ENCODE data around the gene CCDC117. TPM values are rescaled to one million over a fixed set of nuclear protein-coding genes. Genes with fewer than 3 reads are reported as not detected.

Gene CCDC117
- total RNA-seq, 1 experiment from 2014 or later = 7.1 TPM

DNA sequence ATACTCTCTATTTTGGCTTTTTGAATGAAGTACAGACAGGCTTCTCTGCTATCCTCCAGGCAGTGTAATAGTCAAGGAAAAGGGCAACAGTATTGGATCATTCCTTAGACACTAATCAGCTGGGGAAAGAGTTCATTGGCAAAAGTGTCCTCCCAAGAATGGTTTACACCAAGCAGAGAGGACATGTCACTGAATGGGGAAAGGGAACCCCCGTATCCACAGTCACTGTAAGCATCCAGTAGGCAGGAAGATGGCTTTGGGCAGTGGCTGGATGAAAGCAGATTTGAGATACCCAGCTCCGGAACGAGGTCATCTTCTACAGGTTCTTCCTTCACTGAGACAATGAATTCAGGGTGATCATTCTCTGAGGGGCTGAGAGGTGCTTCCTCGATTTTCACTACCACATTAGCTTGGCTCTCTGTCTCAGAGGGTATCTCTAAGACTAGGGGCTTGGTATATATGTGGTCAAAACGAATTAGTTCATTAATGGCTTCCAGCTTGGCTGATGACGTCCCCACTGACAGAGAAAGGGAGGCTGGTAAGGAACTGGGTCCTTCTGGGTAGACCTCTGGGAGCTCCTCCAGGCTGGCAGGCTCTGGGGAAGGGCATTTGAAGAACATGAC lies 22.7 kb downstream of the CCDC117 start:
- no TSS peak for BruUV-seq (replicated peaks)
- no peak overlapping the region for H3K27ac ChIP-seq (ENCODE audit: low read length)
- no peak for DNase-seq
- CTCF ChIA-PET = no interaction called here
- no peak overlapping the region for H3K9ac ChIP-seq (ENCODE audit: low read length)
- H3K4me1 ChIP-seq (ENCODE audit: insufficient read depth, low read length) = peaks cover 5% of the 10 kb centered on the region; the same call in 1 of the 2 replicates
- H4K20me1 ChIP-seq (ENCODE audit: low read length) = peaks cover 46% of the 10 kb centered on the region
- intact Hi-C loops (cut with micrococcal nuclease) = no loop called here
- no peaks in the 10 kb centered on the region for H3K9me2 ChIP-seq (replicated peaks; ENCODE audit: low read length)
- H3K27me3 ChIP-seq (ENCODE audit: low read length) = no peaks in the 10 kb centered on the region
- no peak overlapping the region for H2AFZ ChIP-seq (ENCODE audit: low read length)
- no peak overlapping the region for H3K4me2 ChIP-seq (ENCODE audit: low read length)
- H3K9me3 ChIP-seq (ENCODE audit: low read length) = no peaks in the 10 kb centered on the region
- H3K36me3 ChIP-seq (ENCODE audit: low read depth, low read length) = peaks cover 47% of the 10 kb centered on the region
- POLR2A ChIA-PET (ENCODE audit: unreplicated experiment) = no interaction called here
- TF ChIP-seq EZH2phosphoT487 (IDR thresholded peaks at IDR 0.05; ENCODE audit: borderline replicate concordance, low read length) (no peak), EZH2 (IDR thresholded peaks at IDR 0.05; ENCODE audit: low read length, unreplicated experiment) (no peak)
- TF ChIP-seq, protein P1, sequence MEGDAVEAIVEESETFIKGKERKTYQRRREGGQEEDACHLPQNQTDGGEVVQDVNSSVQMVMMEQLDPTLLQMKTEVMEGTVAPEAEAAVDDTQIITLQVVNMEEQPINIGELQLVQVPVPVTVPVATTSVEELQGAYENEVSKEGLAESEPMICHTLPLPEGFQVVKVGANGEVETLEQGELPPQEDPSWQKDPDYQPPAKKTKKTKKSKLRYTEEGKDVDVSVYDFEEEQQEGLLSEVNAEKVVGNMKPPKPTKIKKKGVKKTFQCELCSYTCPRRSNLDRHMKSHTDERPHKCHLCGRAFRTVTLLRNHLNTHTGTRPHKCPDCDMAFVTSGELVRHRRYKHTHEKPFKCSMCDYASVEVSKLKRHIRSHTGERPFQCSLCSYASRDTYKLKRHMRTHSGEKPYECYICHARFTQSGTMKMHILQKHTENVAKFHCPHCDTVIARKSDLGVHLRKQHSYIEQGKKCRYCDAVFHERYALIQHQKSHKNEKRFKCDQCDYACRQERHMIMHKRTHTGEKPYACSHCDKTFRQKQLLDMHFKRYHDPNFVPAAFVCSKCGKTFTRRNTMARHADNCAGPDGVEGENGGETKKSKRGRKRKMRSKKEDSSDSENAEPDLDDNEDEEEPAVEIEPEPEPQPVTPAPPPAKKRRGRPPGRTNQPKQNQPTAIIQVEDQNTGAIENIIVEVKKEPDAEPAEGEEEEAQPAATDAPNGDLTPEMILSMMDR (conservative IDR thresholded peaks at IDR 0.05; ENCODE audit: low read depth, low read length) = no peak
- H3F3A ChIP-seq (ENCODE audit: low read length, unreplicated experiment) = peaks cover 6% of the 10 kb centered on the region
- ATAC-seq = no peak
- no peak overlapping the region for H3K4me3 ChIP-seq (ENCODE audit: low read length)
- peaks cover 36% of the 10 kb centered on the region for H3K79me2 ChIP-seq (ENCODE audit: low read length)

- Histone ChIP-seq H3F3A (ENCODE audit: low read length, unreplicated experiment) (peaks cover 6% of the 10 kb centered on the region), H3K36me3 (ENCODE audit: low read depth, low read length) (peaks cover 47% of the 10 kb centered on the region), H3K27me3 (ENCODE audit: low read length) (no peaks in the 10 kb centered on the region), H3K9ac (ENCODE audit: low read length) (no peak overlapping the region), H3K4me1 (ENCODE audit: insufficient read depth, low read length) (peaks cover 5% of the 10 kb centered on the region; the same call in 1 of the 2 replicates), H3K9me3 (ENCODE audit: low read length) (no peaks in the 10 kb centered on the region), H3K4me2 (ENCODE audit: low read length) (no peak overlapping the region), H3K4me3 (ENCODE audit: low read length) (no peak overlapping the region), H3K9me2 (replicated peaks; ENCODE audit: low read length) (no peaks in the 10 kb centered on the region), H3K27ac (ENCODE audit: low read length) (no peak overlapping the region), H2AFZ (ENCODE audit: low read length) (no peak overlapping the region), H4K20me1 (ENCODE audit: low read length) (peaks cover 46% of the 10 kb centered on the region), H3K79me2 (ENCODE audit: low read length) (peaks cover 44% of the 10 kb centered on the region)
- TF ChIP-seq, protein P1 (conservative IDR thresholded peaks at IDR 0.05; ENCODE audit: low read depth, low read length) = no peak
- TF ChIP-seq EZH2 (IDR thresholded peaks at IDR 0.05; ENCODE audit: low read length, unreplicated experiment) (no peak), EZH2phosphoT487 (IDR thresholded peaks at IDR 0.05; ENCODE audit: borderline replicate concordance, low read length) (no peak)
- intact Hi-C loops (cut with micrococcal nuclease) = no loop called here
- DNase-seq (no peak), ATAC-seq (no peak)
- BruUV-seq (replicated peaks) = no TSS peak
- POLR2A ChIA-PET (ENCODE audit: unreplicated experiment) = no interaction called here
- CTCF ChIA-PET = no interaction called here
Observed at GRCh38 chr22:28795932-28796856, 23.7 kb downstream of the CCDC117 start.

Data from PC-3 (cell line).